Neutrophil (primary cell): ENCODE results near the gene TRIM63.

Experiments used
- H3K27ac ChIP-seq: fragments of 200-600 bp; sonication (generic); 2 replicates; pipeline ENCODE4 v1.5.1; 2016; ENCODE audit warnings: mild to moderate bottlenecking, moderate library complexity
- H3K27me3 ChIP-seq: fragments of 200-600 bp; sonication (generic); 2 replicates; pipeline ENCODE4 v1.6.0; 2016; ENCODE audit warnings: mild to moderate bottlenecking
- H3K36me3 ChIP-seq: fragments of 200-600 bp; sonication (generic); 2 replicates; pipeline ENCODE4 v1.5.1; 2017
- H3K4me1 ChIP-seq, 2 experiments: fragments of 200-600 bp in 1 of 2; sonication (generic) in 1 of 2; 1 replicate in 1 of 2; 2 replicates in 1 of 2; pipeline versions ENCODE4 v1.5.1 to v1.6.1; 2013 to 2016; ENCODE audit warnings: low read depth in 1 of 2, low read length in 1 of 2, mild to moderate bottlenecking in 1 of 2, moderate library complexity in 1 of 2; ENCODE audit not compliant: control insufficient read depth in 1 of 2, insufficient read depth in 1 of 2
- H3K4me3 ChIP-seq, 2 experiments: fragments of 200-600 bp in 1 of 2; sonication (generic) in 1 of 2; 1 replicate in 1 of 2; 2 replicates in 1 of 2; pipeline ENCODE4 v1.5.1; 2013 to 2016; ENCODE audit warnings: low read depth in 1 of 2, low read length in 1 of 2, mild to moderate bottlenecking in 1 of 2, moderate library complexity in 1 of 2
- H3K9me3 ChIP-seq: fragments of 200-600 bp; sonication (generic); 2 replicates; pipeline ENCODE4 v1.5.1; 2016
- TF ChIP-seq, protein P1 (sequence below): fragments of 200-600 bp; sonication (generic); IDR thresholded peaks from 2 replicates; pipeline ENCODE4 v1.5.1; 2016; ENCODE audit warnings: antibody characterized with exemption

Gene TRIM63

DNA sequence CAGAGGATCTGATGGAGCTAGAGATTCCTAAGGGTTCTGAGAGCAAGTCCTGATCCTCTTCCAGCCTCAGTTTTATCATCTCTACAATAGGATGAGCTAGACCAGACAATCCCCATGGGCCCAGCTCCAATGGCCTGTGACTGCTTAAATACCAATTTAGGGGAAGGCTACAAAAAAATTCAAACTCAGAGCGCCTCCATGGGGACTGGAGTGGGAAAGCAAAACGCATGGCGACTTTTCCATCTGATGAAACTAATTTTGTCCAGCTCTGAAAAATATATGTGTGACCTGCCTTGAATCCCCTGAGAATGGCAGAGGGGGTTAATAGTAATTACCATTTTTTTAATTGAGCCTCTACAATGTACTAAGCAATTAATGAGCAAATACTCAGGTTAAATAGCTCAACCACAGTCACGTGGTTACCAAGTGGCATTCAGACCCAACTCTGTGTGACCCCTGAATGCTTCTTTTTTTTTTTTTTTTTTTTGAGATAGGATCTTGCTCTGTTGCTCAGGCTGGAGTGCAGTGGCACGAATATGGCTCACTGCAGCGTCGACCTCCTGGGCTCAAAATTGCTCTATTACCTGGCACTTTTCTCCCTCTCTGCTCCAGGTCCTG, 37.5 kb downstream of the TRIM63 start:
- Histone ChIP-seq H3K27ac (no peak overlapping the region), H3K27me3 (peaks cover 32% of the 10 kb centered on the region)
- TF ChIP-seq, protein P1, sequence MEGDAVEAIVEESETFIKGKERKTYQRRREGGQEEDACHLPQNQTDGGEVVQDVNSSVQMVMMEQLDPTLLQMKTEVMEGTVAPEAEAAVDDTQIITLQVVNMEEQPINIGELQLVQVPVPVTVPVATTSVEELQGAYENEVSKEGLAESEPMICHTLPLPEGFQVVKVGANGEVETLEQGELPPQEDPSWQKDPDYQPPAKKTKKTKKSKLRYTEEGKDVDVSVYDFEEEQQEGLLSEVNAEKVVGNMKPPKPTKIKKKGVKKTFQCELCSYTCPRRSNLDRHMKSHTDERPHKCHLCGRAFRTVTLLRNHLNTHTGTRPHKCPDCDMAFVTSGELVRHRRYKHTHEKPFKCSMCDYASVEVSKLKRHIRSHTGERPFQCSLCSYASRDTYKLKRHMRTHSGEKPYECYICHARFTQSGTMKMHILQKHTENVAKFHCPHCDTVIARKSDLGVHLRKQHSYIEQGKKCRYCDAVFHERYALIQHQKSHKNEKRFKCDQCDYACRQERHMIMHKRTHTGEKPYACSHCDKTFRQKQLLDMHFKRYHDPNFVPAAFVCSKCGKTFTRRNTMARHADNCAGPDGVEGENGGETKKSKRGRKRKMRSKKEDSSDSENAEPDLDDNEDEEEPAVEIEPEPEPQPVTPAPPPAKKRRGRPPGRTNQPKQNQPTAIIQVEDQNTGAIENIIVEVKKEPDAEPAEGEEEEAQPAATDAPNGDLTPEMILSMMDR = no peak

DNA sequence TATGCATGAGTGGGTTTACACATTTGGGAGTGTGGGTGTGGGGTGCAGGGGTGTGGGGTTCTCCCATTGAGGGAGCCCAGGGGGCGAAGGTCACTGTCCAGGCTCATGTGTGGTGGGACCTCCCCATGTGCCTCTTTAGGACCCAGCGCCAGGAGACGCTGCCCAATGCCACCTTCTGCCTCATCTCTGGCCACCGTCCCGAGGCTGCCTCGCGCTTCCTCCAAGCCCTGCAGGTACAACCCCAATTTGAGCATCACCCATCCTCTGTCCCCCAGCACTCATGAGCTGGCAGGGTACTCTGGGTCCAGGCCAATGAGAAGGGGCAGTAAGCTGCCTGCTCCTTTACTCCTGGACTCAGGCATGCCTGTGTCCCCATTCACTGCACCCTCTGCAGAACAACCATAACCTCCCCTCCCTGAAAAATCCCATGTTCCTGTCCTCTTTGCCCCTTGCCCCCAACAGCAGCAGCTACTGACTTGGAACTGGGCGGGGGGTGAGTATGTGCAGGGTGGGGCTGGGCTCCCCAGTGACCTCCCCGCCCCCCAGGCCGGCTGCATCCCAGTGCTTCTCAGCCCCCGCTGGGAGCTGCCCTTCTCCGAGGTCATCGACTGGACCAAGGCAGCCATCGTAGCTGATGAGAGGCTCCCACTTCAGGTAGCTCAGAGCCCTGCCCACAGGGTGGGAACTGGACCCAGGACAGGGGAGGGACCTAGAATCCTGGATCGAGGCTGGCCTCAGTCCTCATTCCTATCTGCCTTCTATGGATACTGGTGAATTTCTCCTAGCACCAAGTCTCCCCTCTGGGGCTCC, 38.2 kb downstream of the TRIM63 start:
- TF ChIP-seq, protein P1 = no peak
- Histone ChIP-seq H3K27me3 (peaks cover 25% of the 10 kb centered on the region), H3K36me3 (no peaks in the 10 kb centered on the region), H3K9me3 (no peaks in the 10 kb centered on the region), H3K27ac (no peak overlapping the region), H3K4me1 (no peaks in the 10 kb centered on the region), H3K4me3 (no peak overlapping the region)

More for the DNA sequence above, 37.5 kb downstream of the TRIM63 start:
- Histone ChIP-seq H3K36me3 (no peaks in the 10 kb centered on the region), H3K4me3 (no peak overlapping the region), H3K9me3 (no peaks in the 10 kb centered on the region), H3K4me1 (peaks cover 4 to 5% of the 10 kb centered on the region in 2 experiments)

DNA sequence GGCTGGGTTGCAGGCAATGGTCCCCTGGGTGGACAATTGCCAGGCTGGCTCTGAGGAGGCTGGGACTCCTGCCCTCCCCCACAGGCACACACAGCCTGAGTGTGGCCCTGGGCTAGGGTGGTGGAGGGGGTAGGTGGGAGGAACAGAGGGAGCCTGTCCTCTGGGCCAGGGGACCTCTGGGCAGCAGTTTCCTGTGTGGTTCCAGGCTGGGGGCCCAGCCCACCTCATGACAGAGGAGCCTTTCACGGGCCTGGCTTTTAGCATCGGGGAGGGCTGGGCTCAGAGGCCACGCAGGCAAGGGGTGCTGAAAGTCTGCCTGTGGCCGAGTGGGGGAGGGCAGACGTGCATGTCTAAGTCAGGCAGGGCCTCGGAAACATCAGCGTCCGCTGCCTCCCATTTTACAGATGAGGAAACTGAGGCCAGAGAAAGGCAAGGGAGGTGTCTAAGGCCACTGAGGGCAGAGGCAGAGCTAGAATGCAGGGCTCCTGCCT, 38.9 kb downstream of the TRIM63 start:
- Histone ChIP-seq H3K27me3 (peaks cover 17% of the 10 kb centered on the region), H3K27ac (no peak overlapping the region), H3K9me3 (no peaks in the 10 kb centered on the region), H3K4me1 (no peaks in the 10 kb centered on the region), H3K36me3 (no peaks in the 10 kb centered on the region), H3K4me3 (no peak overlapping the region)
- TF ChIP-seq, protein P1 = no peak

DNA sequence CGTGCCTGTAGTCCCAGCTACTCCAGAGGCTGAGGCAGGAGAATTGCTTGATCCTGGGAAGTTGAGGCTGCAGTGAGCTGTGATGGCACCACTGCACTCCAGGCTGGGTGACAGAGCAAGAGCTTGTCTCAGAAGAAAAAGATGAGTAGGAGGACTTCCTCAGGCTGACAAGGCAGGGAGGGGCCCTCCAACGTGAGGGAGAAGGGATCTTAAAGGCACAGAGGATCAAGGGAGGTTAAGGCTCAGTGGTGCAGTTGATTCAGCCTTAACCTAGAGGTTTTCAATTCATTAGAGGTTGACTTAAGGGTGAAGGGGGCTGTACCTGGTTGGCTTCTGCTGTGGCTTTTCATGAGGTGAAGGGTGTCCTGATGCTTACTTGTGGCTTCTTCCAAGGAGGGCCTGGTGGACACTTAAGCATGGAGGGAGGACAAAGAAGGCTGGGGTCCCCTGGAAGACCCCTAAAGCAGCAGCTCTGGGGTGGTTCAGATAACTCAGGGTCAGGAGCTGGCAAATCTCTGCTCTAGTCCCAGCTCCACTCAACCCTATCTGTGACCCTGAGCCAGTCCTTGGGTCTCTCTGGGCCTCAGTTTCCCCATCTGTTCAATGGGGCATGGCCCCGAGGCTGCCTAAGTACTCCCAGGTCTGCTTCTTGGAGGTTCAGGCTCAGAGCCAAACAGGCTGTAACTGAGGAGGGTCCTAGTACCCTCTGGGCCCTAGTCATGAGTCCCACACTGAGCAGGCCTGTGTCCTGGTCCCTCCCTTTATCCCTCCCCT, 39.5 kb downstream of the TRIM63 start:
- no peak overlapping the region for H3K4me3 ChIP-seq
- H3K36me3 ChIP-seq = no peaks in the 10 kb centered on the region
- H3K9me3 ChIP-seq = no peaks in the 10 kb centered on the region
- H3K27ac ChIP-seq = no peak overlapping the region
- TF ChIP-seq, protein P1 = no peak
- no peaks in the 10 kb centered on the region for H3K4me1 ChIP-seq
- H3K27me3 ChIP-seq = peaks cover 11% of the 10 kb centered on the region

DNA sequence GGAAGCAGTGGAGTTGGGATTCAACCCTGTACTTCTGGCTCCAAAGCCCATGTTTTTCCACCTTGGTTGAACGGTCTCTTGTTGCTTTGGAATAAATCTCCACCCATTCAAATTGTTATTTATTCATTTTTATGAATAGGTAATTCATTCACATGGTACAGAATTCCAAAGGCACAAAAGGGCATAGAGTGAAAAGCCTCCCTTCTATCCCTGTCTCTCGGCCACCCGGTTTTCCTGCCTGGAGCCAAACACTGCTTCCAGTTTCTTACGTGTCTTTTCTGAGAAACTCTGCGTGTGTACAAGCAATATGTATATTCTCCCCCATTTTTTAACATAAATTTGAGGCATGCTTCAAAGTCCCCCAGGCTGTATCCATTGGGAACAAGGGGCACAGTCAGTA, 41.9 kb downstream of the TRIM63 start:
- Histone ChIP-seq H3K9me3 (no peaks in the 10 kb centered on the region), H3K27me3 (peaks cover 3% of the 10 kb centered on the region), H3K4me1 (no peaks in the 10 kb centered on the region), H3K4me3 (no peak overlapping the region), H3K36me3 (no peaks in the 10 kb centered on the region), H3K27ac (no peak overlapping the region)
- TF ChIP-seq, protein P1 = no peak
